HepG2 (cell line): ENCODE measurements around the gene WLS. TPM values are rescaled to one million over a fixed set of nuclear protein-coding genes. Genes with fewer than 3 reads are reported as not detected.

Experiments
- ATAC-seq: fragments of 200-7000 bp; cut with Tn5 transposase; 3 replicates; pipeline ENCODE4 v1.9.1; 2020; ENCODE audit warnings: mild to moderate bottlenecking, moderate library complexity
- BruUV-seq: library from RNA; stranded (reverse); fragments of 400-500 nt; replicated peaks from 2 replicates; lab custom pipeline; 2021; lab: Mats Ljungman, UMichigan
- CTCF ChIA-PET: fragments of 300-600 bp; formaldehyde crosslinking; extraction: SDS; loops from one replicate; lab custom pipeline; 2021; ENCODE audit warnings: low total read pairs, inconsistent platforms, low intra/inter-chr PET ratio; lab: Yijun Ruan, JAX
- POLR2A ChIA-PET: fragments of 350-600 bp; sonication (Branson Sonifier 250); formaldehyde crosslinking; loops from one replicate; lab custom pipeline; 2020; ENCODE audit warnings: antibody characterized with exemption, inconsistent platforms; lab: Yijun Ruan, JAX
- DNase-seq: peaks from one replicate; pipeline ENCODE4 v3.0.0-alpha.2; 2015; ENCODE audit warnings: low spot score
- FAIRE-seq: peaks from 3 replicates; lab custom pipeline; 2011; peaks lifted over from hg19 to GRCh38; lab: Jason Lieb, UNC
- H2AFZ ChIP-seq: one replicate; pipeline ENCODE4 v1.6.1; 2011; ENCODE audit warnings: low read length, inconsistent platforms
- H3K27ac ChIP-seq: fragments of 300-600 bp; 3 replicates; pipeline ENCODE4 v1.8.0; 2011; ENCODE audit warnings: mixed run types, mild to moderate bottlenecking, mixed read lengths, low read length, inconsistent platforms; ENCODE audit not compliant: insufficient read depth; ENCODE audit errors: extremely low read length
- H3K27me3 ChIP-seq, 2 experiments: fragments of 200-600 bp in 1 of 2; 2 replicates in 1 of 2; 3 replicates in 1 of 2; pipeline versions ENCODE4 v1.6.0 to v1.8.0; 2011; ENCODE audit warnings: low read length in 2 of 2, mild to moderate bottlenecking in 2 of 2, moderate library complexity in 2 of 2, inconsistent platforms in 1 of 2; ENCODE audit not compliant: insufficient read depth in 2 of 2, control insufficient read depth in 1 of 2
- H3K36me3 ChIP-seq, 2 experiments: fragments of 200-600 bp in 1 of 2; replicated peaks in 1 of 2; 2 replicates in 1 of 2; 3 replicates in 1 of 2; pipeline versions ENCODE4 v1.5.1 to v1.8.0; 2011; ENCODE audit warnings: low read length in 2 of 2, inconsistent platforms in 1 of 2; ENCODE audit not compliant: insufficient read depth in 2 of 2, control insufficient read depth in 1 of 2
- H3K4me1 ChIP-seq: 2 replicates; pipeline ENCODE4 v1.5.1; 2012; ENCODE audit warnings: low read length, inconsistent platforms; ENCODE audit not compliant: insufficient read depth
- H3K4me2 ChIP-seq: 2 replicates; pipeline ENCODE4 v1.6.0; 2011; ENCODE audit warnings: low read depth, low read length, inconsistent platforms
- H3K4me3 ChIP-seq, 3 experiments: fragments of 200-600 bp in 1 of 3; sonication (generic), shearing (Covaris generic) in 1 of 3; replicated peaks in 1 of 3; 2 replicates each; pipeline ENCODE4 v1.5.1; 2011 to 2016; ENCODE audit warnings: low read length in 3 of 3, inconsistent platforms in 2 of 3, low read depth in 2 of 3, mild to moderate bottlenecking in 2 of 3, control low read depth in 1 of 3, mixed read lengths in 1 of 3; ENCODE audit not compliant: insufficient read depth in 1 of 3
- H3K79me2 ChIP-seq: one replicate; pipeline ENCODE4 v1.6.1; 2011; ENCODE audit warnings: low read length, inconsistent platforms; ENCODE audit not compliant: insufficient read depth
- H3K9ac ChIP-seq: 2 replicates; pipeline ENCODE4 v1.6.0; 2011; ENCODE audit warnings: mild to moderate bottlenecking, low read depth, low read length, inconsistent platforms; ENCODE audit not compliant: insufficient read depth
- H3K9me3 ChIP-seq: 2 replicates; pipeline ENCODE4 v1.5.1; 2012; ENCODE audit warnings: mild to moderate bottlenecking, low read length
- H4K20me1 ChIP-seq: 2 replicates; pipeline ENCODE4 v1.6.0; 2011; ENCODE audit warnings: inconsistent platforms, mild to moderate bottlenecking, low read length, moderate library complexity; ENCODE audit not compliant: insufficient read depth
- MEIS2 ChIP-seq: sonication (generic); formaldehyde crosslinking; IDR thresholded peaks from 2 replicates; pipeline ENCODE4 v1.9.0; 2021; ENCODE audit warnings: mild to moderate bottlenecking, missing genetic modification reagents
- NCOA1 ChIP-seq: sonication (generic); formaldehyde crosslinking; IDR thresholded peaks from 2 replicates; pipeline ENCODE4 v1.9.0; 2021; ENCODE audit warnings: missing genetic modification reagents
- SETDB1 ChIP-seq: sonication (generic); formaldehyde crosslinking; IDR thresholded peaks from 2 replicates; pipeline ENCODE4 v1.5.1; 2020; ENCODE audit warnings: missing genetic modification reagents, mild to moderate bottlenecking, borderline replicate concordance
- ZKSCAN5 ChIP-seq: sonication (generic); formaldehyde crosslinking; IDR thresholded peaks from 2 replicates; pipeline ENCODE4 v1.5.1; 2020; ENCODE audit warnings: mild to moderate bottlenecking, missing genetic modification reagents
- WGBS: methylation state at CpG from one replicate; pipeline ENCODE4 v1.1.6; 2017; ENCODE audit warnings: low lambda C conversion rate; 5-methylcytosine and 5-hydroxymethylcytosine counted together
- in situ Hi-C: cut with HindIII; loops from 2 replicates; pipeline ENCODE4 v1.10.0; 2017; ENCODE audit warnings: low pct_unique_long_range_greater_than_20kb; ENCODE audit not compliant: extremely low pct_ligation_motif_present
- intact Hi-C: fragments of 100-400 bp; cut with micrococcal nuclease; formaldehyde crosslinking; loops from one replicate; pipeline ENCODE4 v1.10.0; 2022; ENCODE audit not compliant: unreplicated experiment
- polyA plus RNA-seq, 8 experiments: library from polyadenylated mRNA; depleted of rRNA in 3 of 8; stranded (reverse) in 7 of 8; unstranded in 1 of 8; fragments of >200 nt; fragmentation: Illumina TruSeq in 4 of 8; extraction: Trizol in 4 of 8; gene quantifications; 2 replicates each; pipeline versions ENCODE4 v1.2.1 to v1.2.3, GENCODE V29; 2011 to 2016; ENCODE audit warnings: low read depth in 4 of 8, missing spikeins in 1 of 8, mixed read lengths in 1 of 8; ENCODE audit not compliant: insufficient read depth in 1 of 8
- total RNA-seq, 5 experiments: library from RNA; depleted of rRNA; stranded (reverse); fragments of >200 nt; fragmentation: Illumina TruSeq; extraction: Trizol; gene quantifications; 2 replicates each; pipeline ENCODE4 v1.2.3, GENCODE V29; 2016; ENCODE audit warnings: low read depth in 1 of 5
- TF ChIP-seq, protein P1 (sequence below), 2 experiments: sonication (generic) in 1 of 2; formaldehyde crosslinking in 1 of 2; IDR thresholded peaks; 2 replicates each; pipeline versions ENCODE4 v1.4.0 to v1.6.1; 2018 to 2020; ENCODE audit warnings: missing genetic modification reagents in 2 of 2, borderline replicate concordance in 1 of 2, low read depth in 1 of 2, mild to moderate bottlenecking in 1 of 2, missing biosample characterization in 1 of 2

The WLS gene
- total and polyA plus RNA-seq, 2 of the 13 experiments (the other 11 are each of a cell fraction or from before 2014, with no cell fraction given), result not detected

DNA sequence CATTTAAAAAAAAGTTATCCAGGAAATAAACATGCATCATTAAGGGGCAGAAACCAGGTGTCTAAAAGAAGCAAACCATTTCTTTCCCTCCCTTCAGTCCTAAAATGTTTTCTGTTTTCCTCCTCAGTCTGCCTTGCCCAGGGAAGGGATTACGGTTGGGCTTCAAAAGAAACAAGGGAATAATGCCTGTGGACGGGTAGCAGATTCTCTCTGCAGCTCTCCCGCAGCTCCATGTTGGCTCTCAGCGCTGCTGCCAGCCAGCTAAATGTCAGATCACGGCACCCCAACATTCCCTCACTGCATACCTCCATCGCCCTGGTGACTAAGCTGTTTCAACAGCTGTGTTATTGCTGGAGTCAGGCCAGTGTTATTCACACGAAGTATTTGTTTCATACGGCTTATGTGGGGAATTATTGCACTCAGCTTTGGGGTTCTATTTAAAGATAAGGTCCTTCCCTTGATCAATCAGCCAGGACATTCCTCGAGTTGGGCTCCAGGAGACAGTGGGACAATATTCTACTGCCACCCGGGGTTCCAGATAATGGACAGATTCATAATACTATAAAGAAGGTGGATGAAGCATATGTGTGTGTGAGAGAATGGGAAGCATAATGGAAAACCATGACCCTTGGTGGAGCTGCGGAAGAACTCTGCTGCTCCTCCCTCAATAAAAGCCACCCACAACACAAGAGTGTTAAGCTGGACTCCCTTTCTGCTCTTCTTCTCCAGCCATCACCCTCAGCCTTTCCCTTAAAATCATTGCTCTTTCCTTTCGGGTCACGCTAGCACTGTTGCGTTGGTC is 58.2 kb downstream of the WLS start:
- no TSS peak for BruUV-seq
- no peak for ATAC-seq
- H3K4me1 ChIP-seq, result no peaks in the 10 kb centered on the region
- no peaks in the 10 kb centered on the region for H4K20me1 ChIP-seq
- H3K4me2 ChIP-seq, result no peak overlapping the region
- FAIRE-seq, result no peak
- no peaks in the 10 kb centered on the region for H3K36me3 ChIP-seq
- H3K9ac ChIP-seq, result no peak overlapping the region
- TF ChIP-seq NCOA1, result no peak
- no peak for TF ChIP-seq ZKSCAN5
- no peak for TF ChIP-seq SETDB1 (CRISPR knock-in tag)
- no peak for TF ChIP-seq MEIS2 (CRISPR knock-in tag)
- TF ChIP-seq, protein P1, sequence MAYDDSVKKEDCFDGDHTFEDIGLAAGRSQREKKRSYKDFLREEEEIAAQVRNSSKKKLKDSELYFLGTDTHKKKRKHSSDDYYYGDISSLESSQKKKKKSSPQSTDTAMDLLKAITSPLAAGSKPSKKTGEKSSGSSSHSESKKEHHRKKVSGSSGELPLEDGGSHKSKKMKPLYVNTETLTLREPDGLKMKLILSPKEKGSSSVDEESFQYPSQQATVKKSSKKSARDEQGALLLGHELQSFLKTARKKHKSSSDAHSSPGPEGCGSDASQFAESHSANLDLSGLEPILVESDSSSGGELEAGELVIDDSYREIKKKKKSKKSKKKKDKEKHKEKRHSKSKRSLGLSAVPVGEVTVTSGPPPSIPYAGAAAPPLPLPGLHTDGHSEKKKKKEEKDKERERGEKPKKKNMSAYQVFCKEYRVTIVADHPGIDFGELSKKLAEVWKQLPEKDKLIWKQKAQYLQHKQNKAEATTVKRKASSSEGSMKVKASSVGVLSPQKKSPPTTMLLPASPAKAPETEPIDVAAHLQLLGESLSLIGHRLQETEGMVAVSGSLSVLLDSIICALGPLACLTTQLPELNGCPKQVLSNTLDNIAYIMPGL (CRISPR knock-in tag; IDR thresholded peaks at IDR 0.05; ENCODE audit: borderline replicate concordance in 1 of 2, low read depth in 1 of 2), result no peak
- WGBS, result 33% methylated on average over 11 of the region's 14 CpGs
- ChIA-PET CTCF (no interaction called here), POLR2A (no interaction called here)
- intact Hi-C loops, result no loop called here
- no peak for DNase-seq
- in situ Hi-C loops, result no loop called here
- H3K4me3 ChIP-seq, result no peak overlapping the region
- H3K79me2 ChIP-seq, result no peaks in the 10 kb centered on the region
- H3K9me3 ChIP-seq, result no peaks in the 10 kb centered on the region
- H3K27me3 ChIP-seq, result no peaks in the 10 kb centered on the region
- H3K27ac ChIP-seq, result no peak overlapping the region
- no peak overlapping the region for H2AFZ ChIP-seq
